Measurements from ENCODE around the gene COL20A1.

Gene COL20A1

DNA sequence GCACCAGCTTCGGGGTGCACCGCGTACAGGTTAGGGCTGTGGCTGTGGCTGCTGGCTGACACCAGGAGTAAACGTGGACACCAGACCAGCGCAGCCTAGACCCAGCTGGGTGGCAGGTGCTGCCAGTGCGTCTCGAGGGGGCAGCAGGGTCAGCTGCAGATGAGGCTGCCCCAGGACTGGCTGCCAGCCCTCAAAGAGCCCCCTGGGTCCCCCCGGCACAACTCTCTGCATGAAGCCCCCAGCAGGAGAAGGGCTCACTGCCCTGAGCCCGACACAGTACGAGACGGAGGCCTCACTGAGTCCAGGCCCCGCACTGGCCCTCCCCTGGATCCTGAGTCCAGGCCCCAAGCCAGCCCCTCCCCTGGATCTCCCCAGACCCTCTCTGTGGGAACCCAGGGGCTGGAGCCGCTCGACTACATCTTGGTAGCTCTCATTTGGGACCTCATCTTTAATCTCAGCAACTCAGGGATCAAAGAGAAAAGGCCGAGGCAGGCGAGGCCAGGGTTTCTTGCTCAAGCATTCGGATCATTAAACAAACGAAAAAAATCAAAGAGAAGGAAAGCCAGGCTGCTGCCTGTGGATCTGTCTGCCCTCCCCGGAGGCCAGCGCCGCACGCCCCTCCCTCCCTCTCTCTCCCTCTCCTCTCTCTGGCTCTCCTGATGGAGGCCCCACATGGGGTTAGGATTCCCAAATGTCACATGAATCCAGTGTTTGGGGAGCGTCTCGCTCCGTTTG is 31.8 kb upstream of the COL20A1 start:
- no peak for DNase-seq (ENCODE audit: low read depth)

DNA sequence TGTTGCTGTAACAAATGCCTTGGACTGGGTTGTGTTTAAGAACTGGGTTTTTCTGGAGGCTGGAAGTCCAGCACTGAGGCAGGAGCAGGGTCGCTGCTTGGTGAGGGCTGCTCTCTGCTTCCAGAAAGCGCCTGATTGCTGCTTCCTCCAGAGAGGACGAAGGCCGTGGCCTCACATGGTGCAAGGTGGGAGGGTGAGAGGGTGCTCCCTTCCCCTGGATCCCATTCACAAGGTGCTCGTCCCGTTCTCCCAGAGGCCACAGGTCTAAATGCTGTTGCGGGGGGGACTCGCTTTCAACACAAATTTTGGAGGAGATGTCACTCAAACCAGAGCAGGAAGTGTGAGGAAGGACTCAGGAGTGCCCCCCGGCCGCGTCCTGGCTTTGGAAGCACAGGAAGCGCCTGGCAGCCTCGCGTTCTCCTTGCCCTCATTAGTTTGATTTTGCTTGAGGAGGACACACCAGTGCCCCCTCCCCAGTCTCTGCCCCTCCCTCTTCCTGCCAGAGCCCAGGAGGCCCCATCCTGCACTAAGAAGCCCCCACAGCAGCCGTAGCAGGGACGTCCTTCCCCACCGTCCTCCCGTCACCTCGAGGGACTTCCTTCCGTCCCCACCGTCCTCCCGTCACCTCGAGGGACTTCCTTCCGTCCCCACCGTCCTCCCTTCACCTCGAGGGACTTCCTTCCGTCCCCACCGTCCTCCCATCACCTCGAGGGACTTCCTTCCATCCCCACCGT is 31.0 kb upstream of the COL20A1 start:
- no peak for DNase-seq (ENCODE audit: low read depth)

DNA sequence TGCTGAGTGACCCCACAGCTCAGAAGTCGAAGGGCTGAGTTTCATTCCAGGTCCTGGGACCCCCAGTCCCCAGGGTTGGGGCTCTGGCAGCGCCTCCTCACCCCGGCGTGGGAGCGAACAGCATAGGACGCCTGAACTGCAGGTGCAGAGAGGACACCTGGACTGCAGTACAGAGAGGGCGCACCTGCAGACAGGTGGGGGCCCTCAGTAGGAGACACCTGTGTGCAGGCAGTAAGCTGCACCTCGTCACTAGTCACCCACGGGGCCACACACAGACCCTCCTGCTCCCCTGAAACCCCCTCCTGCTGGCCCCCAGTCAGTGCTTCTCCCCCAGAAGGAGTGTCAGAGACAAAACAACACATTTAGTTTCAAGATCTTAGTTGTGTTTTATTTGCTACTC is 30.1 kb upstream of the COL20A1 start:
- DNase-seq (ENCODE audit: low read depth): no peak

DNA sequence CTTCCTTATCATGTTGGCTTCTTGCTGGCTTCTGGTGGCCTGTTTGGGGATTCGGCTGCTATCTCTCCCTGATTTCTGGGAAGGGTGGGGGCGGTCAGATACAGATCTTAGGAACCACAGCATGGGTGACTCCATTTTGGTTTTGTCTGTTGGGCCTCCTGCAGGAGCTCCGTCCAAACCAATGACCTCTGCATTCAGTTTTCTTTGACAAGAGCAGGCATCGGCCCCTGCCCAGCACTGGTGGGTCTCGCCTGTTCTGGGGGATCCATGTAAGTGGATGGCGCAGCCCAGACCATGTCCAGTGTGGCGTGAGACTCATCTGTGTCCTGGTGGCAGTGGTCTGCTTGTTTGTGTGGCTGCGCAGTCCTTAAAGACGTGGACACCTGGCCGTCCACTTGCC is 29.0 kb upstream of the COL20A1 start:
- no peak for DNase-seq (ENCODE audit: low read depth)

DNA sequence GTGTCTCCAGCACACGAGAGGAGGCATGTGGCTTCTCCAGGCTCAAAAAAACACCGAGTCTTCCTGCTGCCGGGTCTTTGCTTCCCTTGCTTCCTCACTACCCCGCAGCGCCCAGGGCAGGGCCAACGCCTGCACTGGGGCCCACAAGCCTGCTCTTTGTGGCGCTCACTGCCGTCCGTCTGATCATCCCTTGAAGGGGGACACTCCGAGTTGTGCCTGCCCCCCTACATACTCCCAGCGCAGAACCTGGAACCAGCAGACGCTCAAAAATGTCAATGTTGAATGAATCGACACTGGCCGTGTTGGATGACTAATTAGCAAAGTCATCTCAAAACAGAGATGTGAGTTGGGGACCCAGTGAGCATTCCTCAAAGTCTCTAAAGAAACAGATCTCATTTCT is 28.5 kb upstream of the COL20A1 start:
- DNase-seq (ENCODE audit: low read depth): no peak

DNA sequence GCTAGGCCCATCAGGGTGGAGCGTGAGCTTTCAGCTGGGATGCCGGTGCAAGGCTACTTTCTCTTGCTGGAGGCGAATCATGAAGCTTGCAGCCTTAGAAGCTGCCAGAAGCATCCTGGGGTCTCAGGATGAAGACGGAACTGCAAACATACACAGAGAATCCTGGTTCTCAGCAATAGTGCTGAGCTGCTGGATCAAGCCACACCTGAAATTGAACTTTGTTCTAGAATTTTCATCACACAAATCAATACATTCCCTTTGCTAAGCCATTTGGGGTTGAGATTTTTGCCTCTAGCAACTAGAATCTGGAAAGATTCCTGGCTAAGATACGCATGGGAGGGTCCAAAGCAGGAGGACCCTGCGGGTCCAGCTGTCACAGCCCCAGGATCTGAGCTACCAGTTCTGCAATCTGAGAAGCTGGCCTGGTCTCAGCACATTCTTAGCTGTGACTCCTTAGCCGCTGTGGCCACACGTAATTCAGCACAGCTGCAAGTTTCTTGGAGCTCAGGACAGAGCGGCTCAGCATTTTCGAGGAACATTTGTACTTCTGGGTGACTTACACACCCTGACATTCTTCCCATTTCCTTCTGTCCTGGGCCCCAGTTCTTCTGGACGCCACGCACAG is 27.0 kb upstream of the COL20A1 start:
- DNase-seq (ENCODE audit: low read depth): no peak

DNA sequence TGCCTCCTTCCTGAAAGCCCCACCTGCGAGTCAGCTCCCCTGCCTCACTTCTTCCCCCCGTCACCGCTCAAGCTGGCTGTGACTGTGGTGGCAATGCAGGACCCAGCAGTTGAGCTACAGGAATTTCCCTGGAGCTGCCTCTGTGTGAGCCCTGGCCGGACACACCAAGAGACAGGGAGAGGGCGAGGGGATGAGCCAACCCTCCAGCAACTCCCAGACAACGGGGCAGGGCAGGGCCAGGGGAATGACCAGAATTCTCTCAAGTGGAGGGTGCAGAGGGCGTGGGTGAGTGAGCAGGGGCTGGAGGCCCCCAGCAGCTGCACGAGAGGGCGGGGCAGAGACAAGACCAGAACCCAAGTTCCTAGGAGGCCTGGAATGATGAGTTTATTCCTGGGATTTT is 25.3 kb upstream of the COL20A1 start:
- no peak for DNase-seq (ENCODE audit: low read depth)

DNA sequence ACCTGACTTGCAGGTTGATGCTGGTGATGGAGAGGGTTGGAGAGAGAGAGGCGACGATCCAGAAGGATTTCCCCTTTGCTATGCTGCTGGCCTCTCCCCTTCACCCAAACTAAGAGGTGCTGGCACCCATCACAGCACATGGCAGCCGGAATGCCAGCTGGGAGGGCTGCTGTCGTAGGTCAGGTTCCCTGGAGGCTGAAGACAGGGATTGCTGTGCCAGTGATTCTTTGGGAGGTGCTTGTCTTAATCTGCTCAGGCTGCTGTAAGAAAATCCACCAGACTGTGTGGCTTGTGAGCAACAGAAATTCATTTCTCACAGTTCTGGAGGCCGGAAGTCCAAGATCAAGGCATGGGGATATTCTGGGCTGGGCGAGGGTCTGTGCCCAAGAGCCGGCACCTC is 24.7 kb upstream of the COL20A1 start:
- no peak for DNase-seq (ENCODE audit: low read depth)

DNA sequence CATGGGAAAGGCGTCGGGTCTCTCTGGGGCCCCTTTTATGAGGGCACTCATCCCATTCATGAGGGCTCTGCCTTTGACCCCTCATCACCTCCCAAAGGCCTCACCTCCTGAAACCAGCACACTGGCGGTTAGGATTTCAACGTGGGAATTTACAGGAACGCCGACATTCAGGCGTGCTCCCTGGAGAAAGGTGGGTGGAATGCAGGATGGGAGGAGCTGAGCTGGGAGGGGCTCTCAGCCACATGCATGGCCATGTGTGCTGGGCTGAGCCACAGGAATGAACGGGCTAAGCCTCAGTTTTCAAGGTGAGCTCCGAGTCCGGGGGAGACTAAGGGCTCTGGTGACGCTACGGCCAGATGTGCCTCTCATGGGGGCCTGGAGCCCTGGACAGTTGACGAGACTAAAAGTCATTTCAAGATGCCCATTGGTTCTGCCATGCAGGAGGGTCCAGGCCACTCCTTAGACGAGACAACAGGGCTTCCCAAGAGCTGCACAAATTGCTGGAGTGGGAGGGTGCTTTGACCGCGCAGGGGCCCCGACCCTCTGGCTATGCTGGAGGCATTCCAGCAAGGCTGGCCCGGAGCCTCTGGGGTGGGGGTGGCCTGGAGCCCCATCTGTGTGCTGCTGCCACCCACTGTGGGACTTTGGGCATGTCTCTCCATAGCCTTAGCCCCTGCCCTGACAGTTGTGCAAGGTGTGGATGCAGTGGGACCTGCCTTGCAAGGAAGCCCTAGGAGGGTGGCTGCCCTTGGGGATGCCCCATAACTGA is 24.1 kb upstream of the COL20A1 start:
- DNase-seq (ENCODE audit: low read depth): no peak

DNA sequence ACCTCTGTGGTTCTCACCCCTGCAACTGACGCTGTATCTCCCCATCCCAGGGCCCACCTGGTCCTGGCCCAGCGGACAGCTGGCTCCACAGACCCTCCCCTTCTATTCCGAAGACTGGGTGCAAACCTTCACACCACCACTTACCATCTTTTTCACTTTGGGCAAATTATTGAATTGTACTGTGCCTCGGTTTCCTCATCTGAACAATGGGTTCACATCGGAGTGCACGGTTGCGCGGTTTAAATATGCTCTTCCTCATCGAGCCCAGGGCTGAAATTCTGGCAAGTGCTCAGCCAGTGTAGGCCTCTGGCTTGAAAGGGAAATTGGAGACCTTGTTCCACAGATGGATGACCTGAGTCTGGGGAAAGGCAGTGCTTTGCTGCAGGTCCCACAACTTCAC is 23.3 kb upstream of the COL20A1 start:
- no peak for DNase-seq (ENCODE audit: low read depth)

DNA sequence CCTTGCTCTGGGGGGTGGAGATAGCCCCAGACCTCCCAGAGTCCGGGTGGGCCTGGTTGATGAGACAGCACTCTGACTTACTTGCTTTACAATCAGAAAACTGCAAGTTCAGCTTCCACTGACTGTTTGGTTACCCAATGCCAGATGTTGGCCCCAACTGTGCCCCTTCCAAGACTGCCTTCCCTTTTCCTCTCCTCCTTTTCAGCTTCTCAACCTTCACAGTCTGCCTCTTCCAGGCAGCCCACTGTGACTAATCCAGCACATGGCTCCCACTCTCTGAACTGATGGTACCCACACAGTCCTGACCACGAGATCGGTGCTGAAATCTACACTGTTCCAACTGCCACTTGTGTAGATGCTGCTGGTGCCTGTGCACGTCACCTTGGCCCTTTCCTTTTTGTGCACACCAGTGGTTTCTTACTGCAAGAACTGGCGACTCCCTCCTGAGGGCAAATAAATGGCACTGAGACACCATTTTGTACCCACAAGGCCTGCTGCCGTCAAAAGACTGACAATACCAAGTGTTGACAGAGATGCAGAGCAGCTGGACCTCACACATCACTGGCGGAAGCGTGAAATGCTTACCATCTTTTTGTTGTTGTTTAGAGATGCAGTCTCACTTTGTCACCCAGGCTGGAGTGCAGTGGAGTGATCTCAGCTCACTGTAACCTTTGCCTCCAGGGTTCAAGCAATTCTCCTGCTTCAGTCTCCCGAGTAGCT is 22.2 kb upstream of the COL20A1 start:
- DNase-seq (ENCODE audit: low read depth): no peak

DNA sequence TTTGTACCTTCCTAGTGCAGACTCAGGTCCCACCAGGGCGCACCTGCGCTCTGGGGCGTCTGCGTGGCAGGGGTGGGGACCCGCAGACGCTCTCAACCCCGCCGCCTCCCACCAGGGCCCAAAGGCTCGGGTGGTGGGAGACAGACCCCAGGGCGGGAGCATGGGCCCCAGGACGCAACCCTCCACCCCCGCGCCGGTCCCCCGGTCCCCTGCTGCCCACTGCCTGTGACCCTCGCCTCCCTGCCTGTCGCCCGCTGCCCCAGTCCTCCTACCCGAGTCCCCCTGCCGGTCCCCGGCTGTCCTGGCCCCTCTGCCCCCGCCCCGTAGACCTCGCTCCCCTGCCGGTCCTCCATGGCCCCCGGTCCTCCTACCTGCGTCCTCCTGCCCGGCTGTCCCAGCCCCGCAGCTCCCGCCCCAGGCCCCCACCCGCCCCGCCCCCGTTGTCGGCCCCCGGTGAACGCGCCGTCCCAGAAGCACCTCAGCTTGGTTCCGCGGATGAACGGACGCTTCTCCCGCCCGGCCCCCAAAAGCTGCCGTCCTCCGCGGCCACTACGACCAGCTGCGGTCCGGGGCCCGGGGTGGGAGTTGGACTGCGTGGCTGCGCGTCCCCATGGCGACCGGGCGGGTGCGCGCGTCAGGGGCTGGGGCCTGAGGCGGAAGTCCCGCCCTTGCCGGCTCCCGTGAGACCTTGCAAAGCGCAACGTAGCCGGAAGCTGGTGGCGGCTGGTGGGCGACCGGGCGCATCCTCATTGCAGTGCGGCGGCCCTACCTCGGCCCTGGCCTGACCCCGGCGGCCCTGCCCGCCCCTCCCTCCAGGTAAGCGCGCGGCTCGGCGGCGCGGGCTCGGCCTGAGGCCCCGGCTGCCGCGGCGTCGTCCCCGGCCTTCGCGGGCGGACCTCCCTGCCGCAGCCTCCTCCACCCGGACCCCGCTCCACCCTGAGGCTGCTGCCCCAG is 20.6 kb upstream of the COL20A1 start, which contains the start of gene ARFGAP1:
Gene ARFGAP1 (plus strand): TSS at position 709 of the 954 bp plus-strand sequence. CDS start 2,768 bp downstream, outside the sequence.
- peak; percentile 88 for DNase-seq (ENCODE audit: low read depth)

DNA sequence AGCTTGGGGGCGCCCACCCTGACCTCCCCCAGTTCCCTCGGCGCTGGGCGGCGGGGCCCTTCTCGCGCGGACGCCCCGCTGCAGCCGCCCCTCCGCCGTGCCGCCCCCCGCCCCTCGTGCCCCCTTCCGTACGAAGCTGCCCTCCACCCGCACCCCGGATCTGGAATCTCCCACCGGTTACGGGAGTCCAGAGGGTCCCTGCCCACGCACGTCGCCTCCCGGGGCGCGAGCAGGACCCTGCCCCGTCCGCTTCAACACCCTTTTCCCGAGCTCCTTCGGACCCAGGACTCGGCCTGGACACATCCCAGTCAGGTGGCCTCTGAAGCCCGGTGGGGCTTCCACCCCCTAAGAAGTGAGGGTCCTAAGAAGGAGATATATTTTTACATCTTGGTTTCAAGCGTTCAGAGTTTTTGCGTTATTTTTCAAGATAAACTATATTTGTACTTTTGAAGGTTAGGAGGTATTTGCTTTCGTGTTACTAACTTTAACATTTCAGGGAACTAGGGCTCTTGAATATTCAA is 19.9 kb upstream of the COL20A1 start:
- DNase-seq (ENCODE audit: low read depth): no peak

DNA sequence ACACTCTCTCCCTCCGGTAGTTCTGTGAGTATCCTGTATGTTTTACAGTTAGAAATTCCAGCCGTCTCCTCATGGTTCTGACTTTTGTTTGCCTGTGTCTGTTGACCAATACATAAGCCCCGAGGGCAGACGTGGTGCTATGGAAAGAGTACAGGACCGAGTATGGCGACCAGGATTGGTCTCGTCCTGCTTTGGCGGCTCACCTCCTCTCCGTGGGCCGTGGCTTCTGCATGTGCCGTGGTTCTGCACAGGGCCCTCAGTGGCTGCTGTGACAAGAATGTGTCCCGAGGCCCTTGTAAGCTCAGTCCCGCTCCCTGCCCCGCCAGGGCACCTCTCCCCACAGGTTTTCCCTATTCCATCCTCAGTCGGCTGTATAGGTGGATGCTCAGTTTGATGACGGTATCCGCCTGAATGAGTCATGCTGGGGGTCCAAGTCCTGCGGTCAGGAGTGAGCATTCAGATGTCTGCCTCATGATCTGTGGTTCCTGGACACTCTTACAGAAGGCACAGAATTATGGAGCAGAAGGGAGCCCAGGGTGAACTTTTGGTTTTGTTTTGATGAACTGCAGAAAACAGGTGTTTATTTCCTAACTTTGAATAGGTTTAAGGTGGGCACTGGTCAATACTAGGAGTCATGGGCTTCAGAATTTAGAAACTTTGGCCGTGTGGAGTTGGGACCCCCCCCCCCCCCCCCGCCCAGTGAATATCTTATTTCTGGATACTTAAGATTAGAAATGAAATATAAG is 19.2 kb upstream of the COL20A1 start:
- DNase-seq (ENCODE audit: low read depth): no peak

DNA sequence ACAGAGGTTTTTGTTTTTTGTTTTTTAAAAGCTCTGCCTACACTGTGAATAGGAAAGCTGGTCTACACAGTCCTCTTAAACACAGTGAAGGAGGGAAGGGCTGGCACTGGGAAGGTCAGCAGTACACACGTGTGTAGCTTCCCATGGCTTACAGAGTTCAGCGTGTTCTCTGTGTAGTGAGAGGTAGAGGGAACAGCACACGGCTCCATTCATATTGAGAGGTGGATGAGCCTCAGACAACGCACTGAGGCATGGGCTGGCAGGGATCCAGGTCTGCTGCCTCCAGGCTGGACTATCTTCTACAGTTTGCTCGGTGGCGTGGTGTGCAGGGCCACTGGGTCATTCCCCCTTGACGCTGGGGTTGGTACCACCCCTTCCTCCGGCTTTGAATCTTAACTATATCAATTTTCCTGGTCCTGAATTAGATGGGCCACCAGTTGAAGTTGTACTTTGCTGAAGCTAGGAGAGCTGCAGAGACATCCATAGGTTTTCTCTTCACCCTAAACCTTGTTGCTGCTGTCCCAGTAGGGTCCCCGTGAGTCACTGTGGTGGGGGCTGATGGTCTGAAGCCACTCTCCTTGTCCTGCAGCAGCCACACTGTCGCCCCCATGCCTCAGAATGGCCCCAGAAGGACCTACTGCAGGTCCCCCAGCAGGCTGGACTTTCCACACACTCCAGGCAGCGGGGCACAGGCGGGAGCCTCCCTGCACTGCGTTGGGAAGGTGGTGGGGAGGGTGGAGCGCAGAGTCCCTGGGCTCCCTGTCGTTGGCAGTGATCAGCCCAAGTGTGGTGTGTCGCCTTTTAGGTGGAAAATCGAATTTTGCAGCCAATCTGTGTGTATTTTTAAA is 18.4 kb upstream of the COL20A1 start:
- no peak for DNase-seq (ENCODE audit: low read depth)

DNA sequence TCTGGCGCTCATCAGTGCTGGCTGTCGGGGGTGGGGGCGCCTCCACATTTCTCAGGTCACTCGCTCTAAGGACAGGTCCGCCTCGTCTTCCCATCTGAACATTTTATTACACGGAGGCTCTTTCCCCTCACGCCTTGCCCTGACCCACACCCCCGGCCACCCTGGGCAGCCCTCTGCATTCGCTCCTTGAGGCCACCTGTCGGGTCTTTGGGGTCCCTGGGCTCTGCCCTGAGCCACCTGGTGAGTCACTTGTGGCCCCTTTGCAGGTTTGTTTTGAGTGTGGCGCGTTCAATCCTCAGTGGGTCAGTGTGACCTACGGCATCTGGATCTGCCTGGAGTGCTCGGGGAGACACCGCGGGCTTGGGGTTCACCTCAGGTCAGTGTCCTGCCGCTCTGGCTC is 17.2 kb upstream of the COL20A1 start:
- no peak for DNase-seq (ENCODE audit: low read depth)

DNA sequence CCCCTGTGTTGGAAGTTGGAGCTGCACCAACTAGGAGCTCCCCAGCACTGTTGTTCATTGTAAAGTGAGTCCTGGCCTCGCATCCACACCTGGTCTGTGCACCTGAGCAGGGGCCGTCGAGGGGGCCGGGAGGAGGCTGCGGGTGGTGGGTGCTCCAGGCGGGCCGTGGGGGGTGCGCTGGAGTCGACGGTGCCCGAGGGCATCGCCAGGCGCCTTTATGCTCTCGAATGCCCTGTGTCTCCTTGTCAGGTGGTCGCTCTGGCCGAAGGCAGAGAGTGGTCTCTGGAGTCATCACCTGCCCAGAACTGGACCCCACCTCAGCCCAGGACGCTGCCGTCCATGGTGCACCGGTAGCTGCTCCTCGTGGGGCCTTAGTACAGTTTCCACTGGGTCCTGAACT is 16.0 kb upstream of the COL20A1 start:
- DNase-seq (ENCODE audit: low read depth): no peak

DNA sequence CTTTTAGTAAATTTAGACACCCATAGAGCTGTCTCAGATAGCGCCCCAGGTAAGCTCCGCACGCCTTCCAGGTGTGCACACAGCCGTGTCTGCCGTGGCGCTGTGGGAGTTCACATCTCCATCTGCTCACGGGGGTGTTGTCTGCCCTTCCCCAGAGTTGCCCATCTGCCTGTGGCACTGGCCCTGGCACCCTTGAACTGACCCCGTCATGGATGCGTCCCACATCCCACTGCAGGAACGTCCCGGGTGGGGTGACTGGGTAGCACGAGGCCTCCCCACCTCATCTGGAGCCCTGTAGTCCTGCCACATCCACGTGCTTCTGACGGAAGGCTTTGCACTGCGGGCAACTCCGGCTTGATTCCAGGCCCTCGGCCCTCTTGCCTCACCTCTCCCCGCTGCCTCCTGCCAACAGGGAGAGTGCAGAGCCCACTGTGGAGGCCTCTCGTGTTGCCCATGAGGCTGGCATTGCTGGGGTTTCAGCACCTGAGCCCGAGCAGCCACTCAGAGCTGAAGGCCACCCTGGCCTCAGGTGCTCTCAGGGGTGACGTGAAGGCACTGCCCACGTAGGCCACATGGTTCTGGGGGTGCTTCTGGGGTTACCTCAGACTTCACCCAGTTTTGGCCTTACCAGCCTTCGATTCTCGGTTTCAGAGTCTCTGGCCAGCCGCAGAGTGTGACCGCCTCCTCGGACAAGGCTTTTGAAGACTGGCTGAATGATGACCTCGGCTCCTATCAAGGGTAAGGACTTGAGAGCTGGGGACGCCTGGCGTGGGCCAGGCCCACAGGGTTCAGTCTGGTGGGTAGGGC is 15.3 kb upstream of the COL20A1 start:
- no peak for DNase-seq (ENCODE audit: low read depth)
